ENCODE data around the gene CASQ1. TPM values are rescaled to one million over a fixed set of nuclear protein-coding genes. Genes with fewer than 3 reads are reported as not detected.
A peak's percentile ranks its signal among the peaks of the same experiment; 100 is the strongest.

CASQ1 gene
- total and polyA plus RNA-seq, 2 of the 13 experiments (the other 11 are each of a cell fraction or from before 2014, with no cell fraction given), result 0.09 to 0.20 TPM

DNA sequence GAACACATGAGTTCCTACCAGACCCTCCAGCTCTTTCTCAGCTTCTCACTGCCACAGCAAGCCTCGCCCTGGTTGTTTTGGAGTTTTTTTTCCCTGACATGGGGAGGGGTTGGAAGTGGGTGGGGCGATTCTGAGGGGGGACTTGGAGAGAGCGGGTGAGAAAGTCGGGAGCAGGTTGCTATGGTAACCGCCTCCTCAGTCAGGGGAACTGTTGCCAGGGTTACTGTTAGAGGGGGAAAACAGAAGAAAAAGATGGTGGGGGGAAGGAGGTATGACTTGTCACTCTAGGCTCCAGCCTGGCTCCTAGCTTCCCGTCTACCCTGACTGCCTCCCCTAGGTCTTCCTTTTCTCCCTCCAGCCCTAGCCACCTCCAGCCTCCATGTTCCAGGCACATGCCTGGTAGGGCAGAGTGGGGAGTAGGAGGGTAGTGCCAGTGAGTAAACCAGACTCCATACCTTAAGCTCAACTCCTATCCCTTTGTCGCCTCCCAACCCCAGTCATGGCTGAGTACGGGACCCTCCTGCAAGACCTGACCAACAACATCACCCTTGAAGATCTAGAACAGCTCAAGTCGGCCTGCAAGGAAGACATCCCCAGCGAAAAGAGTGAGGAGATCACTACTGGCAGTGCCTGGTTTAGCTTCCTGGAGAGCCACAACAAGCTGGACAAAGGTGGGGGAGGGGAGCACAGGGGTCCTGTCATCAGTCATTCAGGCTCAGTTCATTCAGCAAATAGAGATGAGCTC lies 20.8 kb downstream of the CASQ1 start:
- H3K36me3 ChIP-seq (replicated peaks in 1 of 2; ENCODE audit: control insufficient read depth in 1 of 2, insufficient read depth in 2 of 2, low read length in 2 of 2), result peaks cover 20 to 49% of the 10 kb centered on the region in 2 experiments
- no peak for DNase-seq (ENCODE audit: low spot score)
- H3K4me3 ChIP-seq (replicated peaks in 1 of 3; ENCODE audit: insufficient read depth in 1 of 3, low read depth in 2 of 3, low read length in 3 of 3), result no peak overlapping the region
- ATAC-seq, result no peak
- FAIRE-seq, result no peak
- no peaks in the 10 kb centered on the region for H3K9me3 ChIP-seq (ENCODE audit: low read length)
- H3K27me3 ChIP-seq (ENCODE audit: control insufficient read depth in 1 of 2, insufficient read depth in 2 of 2, low read length in 2 of 2), result no peaks in the 10 kb centered on the region
- no TSS peak for BruUV-seq (replicated peaks)
- no peak overlapping the region for H3K4me2 ChIP-seq (ENCODE audit: low read depth, low read length)
- ChIA-PET CTCF (ENCODE audit: low intra/inter-chr PET ratio, low total read pairs) (no interaction called here), POLR2A (no interaction called here)
- intact Hi-C loops (cut with micrococcal nuclease; ENCODE audit: unreplicated experiment), result no loop called here
- no peaks in the 10 kb centered on the region for H3K79me2 ChIP-seq (ENCODE audit: insufficient read depth, low read length)
- no peaks in the 10 kb centered on the region for H4K20me1 ChIP-seq (ENCODE audit: insufficient read depth, low read length)
- peaks cover 17% of the 10 kb centered on the region for H3K4me1 ChIP-seq (ENCODE audit: insufficient read depth, low read length)
- no peak overlapping the region for H3K27ac ChIP-seq (ENCODE audit: extremely low read length, insufficient read depth, low read length)
- in situ Hi-C loops (cut with HindIII; ENCODE audit: extremely low pct_ligation_motif_present, low pct_unique_long_range_greater_than_20kb), result loop anchor here (10.0 kb wide), 1 partner anchor 106 kb away; no protein-coding TSS in a partner anchor
- 98% methylated on average over 9 of the region's 10 CpGs for WGBS (ENCODE audit: low lambda C conversion rate)
- TF ChIP-seq RFX1 (IDR thresholded peaks at IDR 0.05) (peak; percentile 48; the same call in 1 of the 2 replicates), ZNF703 (CRISPR knock-in tag; IDR thresholded peaks at IDR 0.05; ENCODE audit: borderline replicate concordance) (no peak)
- H3K9ac ChIP-seq (ENCODE audit: insufficient read depth, low read depth, low read length), result no peak overlapping the region
- H2AFZ ChIP-seq (ENCODE audit: low read length), result no peak overlapping the region

DNA sequence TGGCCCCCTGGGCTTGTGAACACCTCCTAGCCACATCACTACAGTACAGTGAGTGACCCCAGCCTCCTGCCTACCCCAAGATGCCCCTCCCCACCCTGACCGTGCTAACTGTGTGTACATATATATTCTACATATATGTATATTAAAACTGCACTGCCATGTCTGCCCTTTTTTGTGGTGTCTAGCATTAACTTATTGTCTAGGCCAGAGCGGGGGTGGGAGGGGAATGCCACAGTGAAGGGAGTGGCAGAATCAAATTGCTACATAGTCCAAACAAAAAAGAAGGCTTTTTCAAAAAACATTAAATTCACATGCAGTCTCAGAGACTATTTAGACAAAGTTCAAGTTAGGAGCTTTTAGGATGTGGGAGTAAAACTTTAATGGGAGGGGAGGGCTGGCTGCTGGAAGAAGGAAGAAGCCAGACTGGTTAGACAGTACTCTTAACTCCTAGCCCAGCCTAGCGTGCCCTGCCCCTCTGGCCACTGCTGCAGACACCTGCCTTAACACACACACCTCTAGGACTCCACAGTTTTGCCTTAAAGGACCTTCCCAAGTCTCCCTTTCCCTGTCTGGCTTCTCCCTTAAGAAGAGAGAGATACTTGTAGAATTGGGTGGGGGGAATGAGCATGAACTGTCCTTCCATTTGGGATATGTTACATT lies 24.2 kb downstream of the CASQ1 start:
- no peaks in the 10 kb centered on the region for H4K20me1 ChIP-seq (ENCODE audit: insufficient read depth, low read length)
- WGBS (ENCODE audit: low lambda C conversion rate), result 95% methylated on average over 3 of the region's 3 CpGs
- DNase-seq (ENCODE audit: low spot score), result no peak
- ChIA-PET POLR2A (no interaction called here), CTCF (ENCODE audit: low intra/inter-chr PET ratio, low total read pairs) (no interaction called here)
- H3K4me2 ChIP-seq (ENCODE audit: low read depth, low read length), result no peak overlapping the region
- H3K4me1 ChIP-seq (ENCODE audit: insufficient read depth, low read length), result peaks cover 23% of the 10 kb centered on the region
- no peaks in the 10 kb centered on the region for H3K79me2 ChIP-seq (ENCODE audit: insufficient read depth, low read length)
- no TSS peak for BruUV-seq (replicated peaks)
- H3K9me3 ChIP-seq (ENCODE audit: low read length), result no peaks in the 10 kb centered on the region
- no peak overlapping the region for H3K9ac ChIP-seq (ENCODE audit: insufficient read depth, low read depth, low read length)
- H3K27me3 ChIP-seq (ENCODE audit: control insufficient read depth in 1 of 2, insufficient read depth in 2 of 2, low read length in 2 of 2), result no peaks in the 10 kb centered on the region
- no peak overlapping the region for H3K4me3 ChIP-seq (replicated peaks in 1 of 3; ENCODE audit: insufficient read depth in 1 of 3, low read depth in 2 of 3, low read length in 3 of 3)
- no peak for FAIRE-seq
- no peak overlapping the region for H3K27ac ChIP-seq (ENCODE audit: extremely low read length, insufficient read depth, low read length)
- in situ Hi-C loops (cut with HindIII; ENCODE audit: extremely low pct_ligation_motif_present, low pct_unique_long_range_greater_than_20kb) (loop anchor here (10.0 kb wide), 1 partner anchor 110 kb away; no protein-coding TSS in a partner anchor), intact Hi-C loops (cut with micrococcal nuclease; ENCODE audit: unreplicated experiment) (loop anchor here (5.0 kb wide), 1 partner anchor 38 kb away; no protein-coding TSS in a partner anchor)
- ATAC-seq, result no peak
- H3K36me3 ChIP-seq (replicated peaks in 1 of 2; ENCODE audit: control insufficient read depth in 1 of 2, insufficient read depth in 2 of 2, low read length in 2 of 2), result peaks cover 37 to 79% of the 10 kb centered on the region in 2 experiments
- no peak overlapping the region for H2AFZ ChIP-seq (ENCODE audit: low read length)
- TF ChIP-seq KDM6A (CRISPR knock-in tag; IDR thresholded peaks at IDR 0.05; ENCODE audit: low read depth) (no peak), RBM39 (IDR thresholded peaks at IDR 0.05; ENCODE audit: low read depth, low read length, poor library complexity, severe bottlenecking) (no peak), TRIM24 (CRISPR knock-in tag; IDR thresholded peaks at IDR 0.05) (no peak), KLF13 (CRISPR knock-in tag; IDR thresholded peaks at IDR 0.05) (no peak), CAMTA2 (CRISPR knock-in tag; IDR thresholded peaks at IDR 0.05; ENCODE audit: borderline replicate concordance) (no peak)
- TF ChIP-seq, protein P1, sequence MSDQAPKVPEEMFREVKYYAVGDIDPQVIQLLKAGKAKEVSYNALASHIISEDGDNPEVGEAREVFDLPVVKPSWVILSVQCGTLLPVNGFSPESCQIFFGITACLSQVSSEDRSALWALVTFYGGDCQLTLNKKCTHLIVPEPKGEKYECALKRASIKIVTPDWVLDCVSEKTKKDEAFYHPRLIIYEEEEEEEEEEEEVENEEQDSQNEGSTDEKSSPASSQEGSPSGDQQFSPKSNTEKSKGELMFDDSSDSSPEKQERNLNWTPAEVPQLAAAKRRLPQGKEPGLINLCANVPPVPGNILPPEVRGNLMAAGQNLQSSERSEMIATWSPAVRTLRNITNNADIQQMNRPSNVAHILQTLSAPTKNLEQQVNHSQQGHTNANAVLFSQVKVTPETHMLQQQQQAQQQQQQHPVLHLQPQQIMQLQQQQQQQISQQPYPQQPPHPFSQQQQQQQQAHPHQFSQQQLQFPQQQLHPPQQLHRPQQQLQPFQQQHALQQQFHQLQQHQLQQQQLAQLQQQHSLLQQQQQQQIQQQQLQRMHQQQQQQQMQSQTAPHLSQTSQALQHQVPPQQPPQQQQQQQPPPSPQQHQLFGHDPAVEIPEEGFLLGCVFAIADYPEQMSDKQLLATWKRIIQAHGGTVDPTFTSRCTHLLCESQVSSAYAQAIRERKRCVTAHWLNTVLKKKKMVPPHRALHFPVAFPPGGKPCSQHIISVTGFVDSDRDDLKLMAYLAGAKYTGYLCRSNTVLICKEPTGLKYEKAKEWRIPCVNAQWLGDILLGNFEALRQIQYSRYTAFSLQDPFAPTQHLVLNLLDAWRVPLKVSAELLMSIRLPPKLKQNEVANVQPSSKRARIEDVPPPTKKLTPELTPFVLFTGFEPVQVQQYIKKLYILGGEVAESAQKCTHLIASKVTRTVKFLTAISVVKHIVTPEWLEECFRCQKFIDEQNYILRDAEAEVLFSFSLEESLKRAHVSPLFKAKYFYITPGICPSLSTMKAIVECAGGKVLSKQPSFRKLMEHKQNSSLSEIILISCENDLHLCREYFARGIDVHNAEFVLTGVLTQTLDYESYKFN (CRISPR knock-in tag; conservative IDR thresholded peaks at IDR 0.05), result no peak
- TF ChIP-seq, protein P2, sequence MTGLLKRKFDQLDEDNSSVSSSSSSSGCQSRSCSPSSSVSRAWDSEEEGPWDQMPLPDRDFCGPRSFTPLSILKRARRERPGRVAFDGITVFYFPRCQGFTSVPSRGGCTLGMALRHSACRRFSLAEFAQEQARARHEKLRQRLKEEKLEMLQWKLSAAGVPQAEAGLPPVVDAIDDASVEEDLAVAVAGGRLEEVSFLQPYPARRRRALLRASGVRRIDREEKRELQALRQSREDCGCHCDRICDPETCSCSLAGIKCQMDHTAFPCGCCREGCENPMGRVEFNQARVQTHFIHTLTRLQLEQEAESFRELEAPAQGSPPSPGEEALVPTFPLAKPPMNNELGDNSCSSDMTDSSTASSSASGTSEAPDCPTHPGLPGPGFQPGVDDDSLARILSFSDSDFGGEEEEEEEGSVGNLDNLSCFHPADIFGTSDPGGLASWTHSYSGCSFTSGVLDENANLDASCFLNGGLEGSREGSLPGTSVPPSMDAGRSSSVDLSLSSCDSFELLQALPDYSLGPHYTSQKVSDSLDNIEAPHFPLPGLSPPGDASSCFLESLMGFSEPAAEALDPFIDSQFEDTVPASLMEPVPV (CRISPR knock-in tag; IDR thresholded peaks at IDR 0.05), result no peak
- TF ChIP-seq, protein P3, sequence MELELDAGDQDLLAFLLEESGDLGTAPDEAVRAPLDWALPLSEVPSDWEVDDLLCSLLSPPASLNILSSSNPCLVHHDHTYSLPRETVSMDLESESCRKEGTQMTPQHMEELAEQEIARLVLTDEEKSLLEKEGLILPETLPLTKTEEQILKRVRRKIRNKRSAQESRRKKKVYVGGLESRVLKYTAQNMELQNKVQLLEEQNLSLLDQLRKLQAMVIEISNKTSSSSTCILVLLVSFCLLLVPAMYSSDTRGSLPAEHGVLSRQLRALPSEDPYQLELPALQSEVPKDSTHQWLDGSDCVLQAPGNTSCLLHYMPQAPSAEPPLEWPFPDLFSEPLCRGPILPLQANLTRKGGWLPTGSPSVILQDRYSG (CRISPR knock-in tag; IDR thresholded peaks at IDR 0.05), result no peak

All from HepG2 (cell line).